PC-9 (cell line): ENCODE measurements around the gene VAV2.

Experiments
- EZH2 ChIP-seq: fragments of 200-600 bp; sonication (generic); IDR thresholded peaks from 2 replicates; pipeline ENCODE4 v1.8.0; 2017; ENCODE audit warnings: antibody characterized with exemption, low read depth
- TF ChIP-seq, protein P1 (sequence below): fragments of 200-600 bp; sonication (generic); conservative IDR thresholded peaks from 2 replicates; pipeline ENCODE4 v1.6.1; 2017; ENCODE audit warnings: mixed run types, antibody characterized with exemption, mild to moderate bottlenecking, moderate library complexity

GRCh38 chr9:133855802-133856521 lies 136.2 kb downstream of the VAV2 start:
- TF ChIP-seq, protein P1, sequence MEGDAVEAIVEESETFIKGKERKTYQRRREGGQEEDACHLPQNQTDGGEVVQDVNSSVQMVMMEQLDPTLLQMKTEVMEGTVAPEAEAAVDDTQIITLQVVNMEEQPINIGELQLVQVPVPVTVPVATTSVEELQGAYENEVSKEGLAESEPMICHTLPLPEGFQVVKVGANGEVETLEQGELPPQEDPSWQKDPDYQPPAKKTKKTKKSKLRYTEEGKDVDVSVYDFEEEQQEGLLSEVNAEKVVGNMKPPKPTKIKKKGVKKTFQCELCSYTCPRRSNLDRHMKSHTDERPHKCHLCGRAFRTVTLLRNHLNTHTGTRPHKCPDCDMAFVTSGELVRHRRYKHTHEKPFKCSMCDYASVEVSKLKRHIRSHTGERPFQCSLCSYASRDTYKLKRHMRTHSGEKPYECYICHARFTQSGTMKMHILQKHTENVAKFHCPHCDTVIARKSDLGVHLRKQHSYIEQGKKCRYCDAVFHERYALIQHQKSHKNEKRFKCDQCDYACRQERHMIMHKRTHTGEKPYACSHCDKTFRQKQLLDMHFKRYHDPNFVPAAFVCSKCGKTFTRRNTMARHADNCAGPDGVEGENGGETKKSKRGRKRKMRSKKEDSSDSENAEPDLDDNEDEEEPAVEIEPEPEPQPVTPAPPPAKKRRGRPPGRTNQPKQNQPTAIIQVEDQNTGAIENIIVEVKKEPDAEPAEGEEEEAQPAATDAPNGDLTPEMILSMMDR: no peak
- no peak for TF ChIP-seq EZH2
